HCT116 (cell line): ENCODE data around the gene PSMD5. TPM values are rescaled to one million over a fixed set of nuclear protein-coding genes. Genes with fewer than 3 reads are reported as not detected.

ENCODE experiments used
- ATAC-seq: fragments of 200-7000 bp; cut with Tn5 transposase; 2 replicates; pipeline ENCODE4 v1.9.1; 2020; ENCODE audit warnings: mild to moderate bottlenecking, moderate library complexity
- BruUV-seq: library from RNA; stranded (reverse); fragments of 400-500 nt; replicated peaks from 2 replicates; lab custom pipeline; 2021; lab: Mats Ljungman, UMichigan
- CTCF ChIA-PET: fragments of 300-600 bp; sonication (Branson Sonifier 250); formaldehyde crosslinking; loops from one replicate; lab custom pipeline; 2021; ENCODE audit warnings: antibody characterized with exemption; lab: Charles Lee
- POLR2A ChIA-PET: fragments of 300-600, 350-600 bp; sonication (Branson Sonifier 250); formaldehyde crosslinking; loops from one replicate; lab custom pipeline; 2021; ENCODE audit warnings: antibody characterized with exemption; lab: Charles Lee
- RAD21 ChIA-PET, 2 experiments: fragments of 300-600 bp; sonication (Branson Sonifier 250); formaldehyde crosslinking; loops; one replicate each; lab custom pipeline; 2023; ENCODE audit warnings: low total read pairs in 2 of 2; ENCODE audit not compliant: uncharacterized antibody in 2 of 2, unreplicated experiment in 2 of 2, low non-redundant PET in 1 of 2; lab: Charles Lee
- DNase-seq: peaks from one replicate; pipeline ENCODE4 v3.0.0-alpha.2; 2010; ENCODE audit warnings: low read depth, low spot score
- H2AFZ ChIP-seq: fragments of 200-600 bp; shearing (Covaris generic), sonication (generic); 2 replicates; pipeline ENCODE4 v1.6.1; 2017; ENCODE audit warnings: low read depth, mixed run types, mixed read lengths, antibody characterized with exemption, low read length; ENCODE audit not compliant: poor library complexity, severe bottlenecking
- H3K27ac ChIP-seq: 2 replicates; pipeline ENCODE4 v1.5.1; 2012; ENCODE audit warnings: low read depth, low read length
- H3K27me3 ChIP-seq: fragments of 200-600 bp; sonication (generic); 2 replicates; pipeline ENCODE4 v1.6.1; 2016; ENCODE audit warnings: mixed run types, low read length, mixed read lengths; ENCODE audit not compliant: insufficient read depth
- H3K36me3 ChIP-seq, 2 experiments: fragments of 200-500 bp in 1 of 2; fragments of 200-600 bp in 1 of 2; sonication (Bioruptor generic) in 1 of 2; sonication (generic) in 1 of 2; 2 replicates each; pipeline versions ENCODE4 v1.5.1 to v1.6.1; 2014 to 2016; ENCODE audit warnings: low read length in 2 of 2, inconsistent platforms in 1 of 2, mixed read lengths in 1 of 2, mixed run types in 1 of 2; ENCODE audit not compliant: insufficient read depth in 2 of 2, control insufficient read depth in 1 of 2
- H3K4me1 ChIP-seq, 2 experiments: fragments of 200-600 bp in 1 of 2; sonication (generic) in 1 of 2; 2 replicates each; pipeline versions ENCODE4 v1.5.1 to v1.6.1; 2012 to 2017; ENCODE audit warnings: low read length in 2 of 2, inconsistent platforms in 1 of 2, mild to moderate bottlenecking in 1 of 2, mixed read lengths in 1 of 2, mixed run types in 1 of 2, moderate library complexity in 1 of 2; ENCODE audit not compliant: insufficient read depth in 2 of 2, control insufficient read depth in 1 of 2
- H3K4me2 ChIP-seq: fragments of 200-600 bp; sonication (generic); 2 replicates; pipeline ENCODE4 v1.6.1; 2017; ENCODE audit warnings: mixed run types, low read length, mixed read lengths
- H3K4me3 ChIP-seq, 2 experiments: fragments of 200-600 bp in 1 of 2; sonication (generic) in 1 of 2; replicated peaks in 1 of 2; 2 replicates each; pipeline ENCODE4 v1.5.1; 2011 to 2016; ENCODE audit warnings: low read length in 2 of 2, control low read depth in 1 of 2, low read depth in 1 of 2, mild to moderate bottlenecking in 1 of 2, mixed read lengths in 1 of 2, mixed run types in 1 of 2
- H3K79me2 ChIP-seq: fragments of 200-600 bp; sonication (generic); 2 replicates; pipeline ENCODE4 v1.6.1; 2017; ENCODE audit warnings: mild to moderate bottlenecking, mixed run types, low read length, moderate library complexity, mixed read lengths; ENCODE audit not compliant: insufficient read depth
- H3K9ac ChIP-seq: fragments of 200-600 bp; sonication (generic); 2 replicates; pipeline ENCODE4 v1.6.1; 2016; ENCODE audit warnings: low read length, mixed read lengths
- H3K9me2 ChIP-seq: fragments of 200-600 bp; sonication (generic), shearing (Covaris generic); 2 replicates; pipeline ENCODE4 v1.6.1; 2017; ENCODE audit warnings: mixed run types, mild to moderate bottlenecking, moderate library complexity; ENCODE audit not compliant: insufficient read depth
- H3K9me3 ChIP-seq, 2 experiments: fragments of 200-500 bp in 1 of 2; fragments of 200-600 bp in 1 of 2; sonication (Bioruptor generic) in 1 of 2; sonication (generic) in 1 of 2; 2 replicates each; pipeline ENCODE4 v1.6.1; 2014 to 2017; ENCODE audit warnings: low read length in 2 of 2, mixed read lengths in 2 of 2, inconsistent platforms in 1 of 2, low read depth in 1 of 2, mild to moderate bottlenecking in 1 of 2, mixed run types in 1 of 2, moderate library complexity in 1 of 2; ENCODE audit not compliant: control insufficient read depth in 1 of 2, insufficient read depth in 1 of 2
- H4K20me1 ChIP-seq: fragments of 200-600 bp; sonication (generic), shearing (Covaris generic); 2 replicates; pipeline ENCODE4 v1.6.1; 2017; ENCODE audit warnings: mixed run types, mild to moderate bottlenecking, moderate library complexity; ENCODE audit not compliant: insufficient read depth
- ATF3 ChIP-seq: IDR thresholded peaks from 2 replicates; pipeline ENCODE4 v1.6.1; 2012
- CBX3 ChIP-seq: IDR thresholded peaks from 2 replicates; pipeline ENCODE4 v1.6.1; 2012; ENCODE audit warnings: low read depth
- CEBPB ChIP-seq: IDR thresholded peaks from 2 replicates; pipeline ENCODE4 v1.6.1; 2012; ENCODE audit warnings: low read depth
- CTCF ChIP-seq, 3 experiments: fragments of 200-600 bp in 1 of 3; sonication (generic) in 1 of 3; IDR thresholded peaks in 2 of 3; conservative IDR thresholded peaks in 1 of 3; 2 replicates each; pipeline ENCODE4 v1.5.1; 2012 to 2017; ENCODE audit warnings: low read depth in 2 of 3, low read length in 2 of 3, antibody characterized with exemption in 1 of 3, borderline replicate concordance in 1 of 3, control low read depth in 1 of 3, mild to moderate bottlenecking in 1 of 3, mixed read lengths in 1 of 3, mixed run types in 1 of 3, moderate library complexity in 1 of 3; ENCODE audit not compliant: insufficient read depth in 1 of 3
- EGR1 ChIP-seq: IDR thresholded peaks from 2 replicates; pipeline ENCODE4 v1.6.1; 2012; ENCODE audit warnings: low read depth
- ELF1 ChIP-seq: IDR thresholded peaks from 2 replicates; pipeline ENCODE4 v1.6.1; 2012; ENCODE audit warnings: low read depth, borderline replicate concordance
- EZH2 ChIP-seq: fragments of 200-600 bp; sonication (generic); IDR thresholded peaks from 2 replicates; pipeline ENCODE4 v1.6.1; 2017; ENCODE audit warnings: antibody characterized with exemption, mixed run types
- EZH2phosphoT487 ChIP-seq: fragments of 200-600 bp; IDR thresholded peaks from 2 replicates; pipeline ENCODE4 v1.6.1; 2018; ENCODE audit warnings: antibody characterized with exemption, borderline replicate concordance
- FOSL1 ChIP-seq: IDR thresholded peaks from 2 replicates; pipeline ENCODE4 v1.6.1; 2012; ENCODE audit warnings: low read depth
- JUND ChIP-seq: IDR thresholded peaks from 2 replicates; pipeline ENCODE4 v1.6.1; 2012
- POLR2A ChIP-seq: IDR thresholded peaks from 2 replicates; pipeline ENCODE4 v1.7.0; 2011; ENCODE audit warnings: borderline replicate concordance; ENCODE audit not compliant: insufficient read depth, insufficient read length; ENCODE audit errors: extremely low read depth
- POLR2AphosphoS5 ChIP-seq: IDR thresholded peaks from 2 replicates; pipeline ENCODE4 v1.6.1; 2011; ENCODE audit warnings: mild to moderate bottlenecking, low read depth, low read length, moderate library complexity
- REST ChIP-seq: IDR thresholded peaks from 2 replicates; pipeline ENCODE4 v1.6.1; 2012; ENCODE audit warnings: low read depth
- SIN3A ChIP-seq: IDR thresholded peaks from 2 replicates; pipeline ENCODE4 v1.6.1; 2012; ENCODE audit warnings: low read depth
- SP1 ChIP-seq: IDR thresholded peaks from 2 replicates; pipeline ENCODE4 v1.6.1; 2012; ENCODE audit warnings: low read depth
- TCF7L2 ChIP-seq: IDR thresholded peaks from 2 replicates; pipeline ENCODE4 v1.7.0; 2011; ENCODE audit warnings: borderline replicate concordance, inconsistent platforms; ENCODE audit not compliant: insufficient read depth, insufficient read length; ENCODE audit errors: extremely low read depth
- YY1 ChIP-seq: IDR thresholded peaks from 2 replicates; pipeline ENCODE4 v1.6.1; 2011; ENCODE audit warnings: low read length, low read depth, moderate library complexity, mild to moderate bottlenecking; ENCODE audit not compliant: insufficient replicate concordance; ENCODE audit errors: extremely low read depth
- ZNF274 ChIP-seq: fragments of 200-500 bp; sonication (Bioruptor generic); IDR thresholded peaks from 2 replicates; pipeline ENCODE4 v1.6.1; 2014; ENCODE audit warnings: mild to moderate bottlenecking, low read depth, low read length, inconsistent platforms
- intact Hi-C: fragments of 100-400 bp; cut with micrococcal nuclease; formaldehyde crosslinking; loops from 2 replicates; pipeline ENCODE4 v1.10.0; 2022
- total RNA-seq: library from RNA; stranded (reverse); gene quantifications from one replicate; pipeline ENCODE4 v1.2.1, GENCODE V29; 2021; ENCODE audit not compliant: unreplicated experiment
- TF ChIP-seq, protein P1 (sequence below): IDR thresholded peaks from 2 replicates; pipeline ENCODE4 v1.6.1; 2012

PSMD5 gene
- total RNA-seq, 1 experiment from 2014 or later: 64.3 TPM

GRCh38 chr9:120865176-120865575 is 22.5 kb upstream of the PSMD5 start:
- RAD21 ChIA-PET: no interaction called here
- ATAC-seq: no peak
- no peaks in the 10 kb centered on the region for H4K20me1 ChIP-seq
- DNase-seq: no peak
- POLR2A ChIA-PET: no interaction called here
- H3K9me3 ChIP-seq: no peaks in the 10 kb centered on the region
- BruUV-seq: no TSS peak
- H3K36me3 ChIP-seq: peaks cover 0 to 31% of the 10 kb centered on the region in 2 experiments; a peak in 3 of 4 replicates
- H3K9ac ChIP-seq: no peak overlapping the region
- no peak for TF ChIP-seq CEBPB
- no peak for TF ChIP-seq YY1
- TF ChIP-seq, protein P1, sequence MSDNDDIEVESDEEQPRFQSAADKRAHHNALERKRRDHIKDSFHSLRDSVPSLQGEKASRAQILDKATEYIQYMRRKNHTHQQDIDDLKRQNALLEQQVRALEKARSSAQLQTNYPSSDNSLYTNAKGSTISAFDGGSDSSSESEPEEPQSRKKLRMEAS: no peak
- no peak for TF ChIP-seq SIN3A
- TF ChIP-seq ATF3: no peak
- no peak for TF ChIP-seq CTCF (IDR thresholded peaks at IDR 0.05 in 2 of 3, conservative IDR thresholded peaks at IDR 0.05 in 1 of 3; ENCODE audit: borderline replicate concordance in 1 of 3, insufficient read depth in 1 of 3, low read depth in 2 of 3, low read length in 2 of 3)
- TF ChIP-seq POLR2A: no peak
- TF ChIP-seq POLR2AphosphoS5: no peak
- no peak for TF ChIP-seq JUND
- no peak for TF ChIP-seq FOSL1
- TF ChIP-seq SP1: no peak
- TF ChIP-seq ELF1: no peak
- no peak for TF ChIP-seq ZNF274
- TF ChIP-seq CBX3: no peak
- TF ChIP-seq EZH2: no peak
- TF ChIP-seq EGR1: no peak
- no peak for TF ChIP-seq EZH2phosphoT487
- TF ChIP-seq TCF7L2: no peak
- no peak for TF ChIP-seq REST
- H3K79me2 ChIP-seq: no peaks in the 10 kb centered on the region
- H3K4me2 ChIP-seq: no peak overlapping the region
- no peak overlapping the region for H3K4me3 ChIP-seq
- H2AFZ ChIP-seq: no peak overlapping the region
- CTCF ChIA-PET: no interaction called here
- H3K9me2 ChIP-seq: no peaks in the 10 kb centered on the region
- peaks cover 11 to 21% of the 10 kb centered on the region in 2 experiments for H3K4me1 ChIP-seq
- H3K27me3 ChIP-seq: no peaks in the 10 kb centered on the region
- intact Hi-C loops: no loop called here
- H3K27ac ChIP-seq: no peak overlapping the region; the same call in 1 of the 2 replicates
